ENCODE data around the gene BCL2. TPM values are rescaled to one million over a fixed set of nuclear protein-coding genes. Genes with fewer than 3 reads are reported as not detected.

BCL2 gene
- total RNA-seq, 1 experiment from 2014 or later = 1.3 TPM

- H2AK5ac ChIP-seq (ENCODE audit: insufficient read length, low read length) = no peak overlapping the region
- Mint-ChIP-seq H3K36me3 (ENCODE audit: insufficient read depth in 1 of 3, low read depth in 3 of 3) (no peaks in the 10 kb centered on the region), H3K27ac (no peak overlapping the region; a peak in 1 of 7 replicates), H3K4me1 (peaks cover 2% of the 10 kb centered on the region in 2 experiments; a peak in 2 of 4 replicates), H3K4me3 (no peak overlapping the region), H3K27me3 (ENCODE audit: low read depth) (no peaks in the 10 kb centered on the region), H3K9me3 (no peaks in the 10 kb centered on the region)
- no peaks in the 10 kb centered on the region for H3K79me1 ChIP-seq (ENCODE audit: insufficient read depth, low read depth, low read length, poor library complexity, severe bottlenecking)
- DNase-seq = no peak
- no peak overlapping the region for H4K91ac ChIP-seq (ENCODE audit: insufficient read length, low read depth, low read length)
- H3K9me3 ChIP-seq (ENCODE audit: control insufficient read depth, low read depth, low read length) = no peaks in the 10 kb centered on the region
- H4K5ac ChIP-seq (ENCODE audit: insufficient read length, low read depth, low read length) = no peak overlapping the region
- TF ChIP-seq, protein P1, sequence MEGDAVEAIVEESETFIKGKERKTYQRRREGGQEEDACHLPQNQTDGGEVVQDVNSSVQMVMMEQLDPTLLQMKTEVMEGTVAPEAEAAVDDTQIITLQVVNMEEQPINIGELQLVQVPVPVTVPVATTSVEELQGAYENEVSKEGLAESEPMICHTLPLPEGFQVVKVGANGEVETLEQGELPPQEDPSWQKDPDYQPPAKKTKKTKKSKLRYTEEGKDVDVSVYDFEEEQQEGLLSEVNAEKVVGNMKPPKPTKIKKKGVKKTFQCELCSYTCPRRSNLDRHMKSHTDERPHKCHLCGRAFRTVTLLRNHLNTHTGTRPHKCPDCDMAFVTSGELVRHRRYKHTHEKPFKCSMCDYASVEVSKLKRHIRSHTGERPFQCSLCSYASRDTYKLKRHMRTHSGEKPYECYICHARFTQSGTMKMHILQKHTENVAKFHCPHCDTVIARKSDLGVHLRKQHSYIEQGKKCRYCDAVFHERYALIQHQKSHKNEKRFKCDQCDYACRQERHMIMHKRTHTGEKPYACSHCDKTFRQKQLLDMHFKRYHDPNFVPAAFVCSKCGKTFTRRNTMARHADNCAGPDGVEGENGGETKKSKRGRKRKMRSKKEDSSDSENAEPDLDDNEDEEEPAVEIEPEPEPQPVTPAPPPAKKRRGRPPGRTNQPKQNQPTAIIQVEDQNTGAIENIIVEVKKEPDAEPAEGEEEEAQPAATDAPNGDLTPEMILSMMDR (conservative IDR thresholded peaks at IDR 0.05) = no peak
- H2BK12ac ChIP-seq (ENCODE audit: insufficient read length, low read depth, low read length) = no peak overlapping the region
- H3K14ac ChIP-seq (ENCODE audit: insufficient read depth, low read length) = no peak overlapping the region
- no peak overlapping the region for H4K8ac ChIP-seq (replicated peaks; ENCODE audit: insufficient read length, low read depth, low read length)
- H3K4me2 ChIP-seq (ENCODE audit: insufficient read depth, insufficient read length, low read length) = no peak overlapping the region
- H3K56ac ChIP-seq (ENCODE audit: insufficient read length, low read depth, low read length) = no peak overlapping the region
- no peak overlapping the region for H3K18ac ChIP-seq (ENCODE audit: insufficient read length, low read depth, low read length)
- no peak overlapping the region for H2BK15ac ChIP-seq (ENCODE audit: low read depth, low read length)
- H4K20me1 ChIP-seq (ENCODE audit: control insufficient read depth, insufficient read depth, insufficient read length) = no peaks in the 10 kb centered on the region
- H3K23ac ChIP-seq (ENCODE audit: insufficient read length, low read depth, low read length) = no peak overlapping the region
- H2BK5ac ChIP-seq (ENCODE audit: insufficient read length, low read length) = no peak overlapping the region
- no peaks in the 10 kb centered on the region for H3K27me3 ChIP-seq (ENCODE audit: insufficient read depth, low read length)
- WGBS (ENCODE audit: extremely low coverage, insufficient read length, low lambda C conversion rate) = no CpG with 5 or more reads among the region's 16 CpGs
- H3K79me2 ChIP-seq (ENCODE audit: insufficient read depth, low read length) = no peaks in the 10 kb centered on the region
- no peak overlapping the region for H3K9ac ChIP-seq (ENCODE audit: extremely low read depth, insufficient read length, low read length)
- H2BK20ac ChIP-seq (ENCODE audit: low read depth, low read length, poor library complexity, severe bottlenecking) = no peak overlapping the region
- H3K4ac ChIP-seq (ENCODE audit: low read depth, low read length) = no peak overlapping the region
- no peaks in the 10 kb centered on the region for H3K4me1 ChIP-seq (ENCODE audit: insufficient read depth, low read length)
- H3K27ac ChIP-seq (ENCODE audit: insufficient read length, low read depth, low read length) = no peak overlapping the region
- H3K23me2 ChIP-seq (ENCODE audit: insufficient read length, low read depth, low read length, poor library complexity, severe bottlenecking) = no peaks in the 10 kb centered on the region
- no peak overlapping the region for H3T11ph ChIP-seq (ENCODE audit: low read length)
- no peak overlapping the region for H2BK120ac ChIP-seq (ENCODE audit: low read depth, low read length, poor library complexity, severe bottlenecking)
- no peak overlapping the region for H2AFZ ChIP-seq (ENCODE audit: low read length)
These were observed 60.6 kb downstream of the BCL2 start for GRCh38 chr18:63258749-63259566.

Measured in H9 (cell line).